ENCODE data around the gene LDLRAD4. TPM values are rescaled to one million over a fixed set of nuclear protein-coding genes. Genes with fewer than 3 reads are reported as not detected.

The LDLRAD4 gene
- polyA plus RNA-seq, 1 of the 3 experiments (the other 2 are of a cell fraction) = 0.16 TPM

DNA sequence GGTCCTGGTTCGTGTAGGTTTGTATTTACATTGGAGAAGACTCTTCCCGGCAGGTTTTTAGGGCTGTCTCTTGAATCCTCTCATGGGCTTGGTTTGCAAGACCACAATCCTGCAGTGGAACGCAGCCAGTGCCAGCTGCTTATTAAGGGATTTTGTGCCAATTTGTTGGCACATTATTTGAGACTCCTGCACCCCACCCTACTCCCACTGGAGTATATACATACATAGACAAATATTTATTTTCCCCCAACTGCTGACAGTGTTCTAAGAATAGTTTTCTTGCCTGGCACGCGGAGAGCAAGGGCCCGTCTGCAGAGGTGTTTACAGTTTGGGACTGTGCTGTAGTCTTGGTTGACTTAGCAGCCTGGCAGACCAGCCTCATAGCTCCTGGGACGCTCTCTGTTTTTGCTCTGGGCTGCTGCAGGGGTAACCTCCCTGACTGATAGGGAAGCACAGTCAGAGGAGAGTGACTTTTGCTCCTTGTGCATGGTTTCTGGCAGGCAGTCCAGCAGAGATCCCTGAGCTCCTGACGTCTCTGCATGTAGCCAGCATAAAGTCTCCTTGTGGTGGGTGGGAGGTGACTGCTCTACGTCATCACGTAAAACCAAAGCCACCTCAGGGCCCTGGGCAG is 1.9 kb downstream of the LDLRAD4 start (continued):
- TF ChIP-seq, protein P1, sequence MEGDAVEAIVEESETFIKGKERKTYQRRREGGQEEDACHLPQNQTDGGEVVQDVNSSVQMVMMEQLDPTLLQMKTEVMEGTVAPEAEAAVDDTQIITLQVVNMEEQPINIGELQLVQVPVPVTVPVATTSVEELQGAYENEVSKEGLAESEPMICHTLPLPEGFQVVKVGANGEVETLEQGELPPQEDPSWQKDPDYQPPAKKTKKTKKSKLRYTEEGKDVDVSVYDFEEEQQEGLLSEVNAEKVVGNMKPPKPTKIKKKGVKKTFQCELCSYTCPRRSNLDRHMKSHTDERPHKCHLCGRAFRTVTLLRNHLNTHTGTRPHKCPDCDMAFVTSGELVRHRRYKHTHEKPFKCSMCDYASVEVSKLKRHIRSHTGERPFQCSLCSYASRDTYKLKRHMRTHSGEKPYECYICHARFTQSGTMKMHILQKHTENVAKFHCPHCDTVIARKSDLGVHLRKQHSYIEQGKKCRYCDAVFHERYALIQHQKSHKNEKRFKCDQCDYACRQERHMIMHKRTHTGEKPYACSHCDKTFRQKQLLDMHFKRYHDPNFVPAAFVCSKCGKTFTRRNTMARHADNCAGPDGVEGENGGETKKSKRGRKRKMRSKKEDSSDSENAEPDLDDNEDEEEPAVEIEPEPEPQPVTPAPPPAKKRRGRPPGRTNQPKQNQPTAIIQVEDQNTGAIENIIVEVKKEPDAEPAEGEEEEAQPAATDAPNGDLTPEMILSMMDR (IDR thresholded peaks at IDR 0.05) = no peak
- TF ChIP-seq GATA2 (CRISPR knock-in tag; IDR thresholded peaks at IDR 0.05) = no peak
- no peak for TF ChIP-seq RXRA (IDR thresholded peaks at IDR 0.05; ENCODE audit: borderline replicate concordance, low read depth)

DNA sequence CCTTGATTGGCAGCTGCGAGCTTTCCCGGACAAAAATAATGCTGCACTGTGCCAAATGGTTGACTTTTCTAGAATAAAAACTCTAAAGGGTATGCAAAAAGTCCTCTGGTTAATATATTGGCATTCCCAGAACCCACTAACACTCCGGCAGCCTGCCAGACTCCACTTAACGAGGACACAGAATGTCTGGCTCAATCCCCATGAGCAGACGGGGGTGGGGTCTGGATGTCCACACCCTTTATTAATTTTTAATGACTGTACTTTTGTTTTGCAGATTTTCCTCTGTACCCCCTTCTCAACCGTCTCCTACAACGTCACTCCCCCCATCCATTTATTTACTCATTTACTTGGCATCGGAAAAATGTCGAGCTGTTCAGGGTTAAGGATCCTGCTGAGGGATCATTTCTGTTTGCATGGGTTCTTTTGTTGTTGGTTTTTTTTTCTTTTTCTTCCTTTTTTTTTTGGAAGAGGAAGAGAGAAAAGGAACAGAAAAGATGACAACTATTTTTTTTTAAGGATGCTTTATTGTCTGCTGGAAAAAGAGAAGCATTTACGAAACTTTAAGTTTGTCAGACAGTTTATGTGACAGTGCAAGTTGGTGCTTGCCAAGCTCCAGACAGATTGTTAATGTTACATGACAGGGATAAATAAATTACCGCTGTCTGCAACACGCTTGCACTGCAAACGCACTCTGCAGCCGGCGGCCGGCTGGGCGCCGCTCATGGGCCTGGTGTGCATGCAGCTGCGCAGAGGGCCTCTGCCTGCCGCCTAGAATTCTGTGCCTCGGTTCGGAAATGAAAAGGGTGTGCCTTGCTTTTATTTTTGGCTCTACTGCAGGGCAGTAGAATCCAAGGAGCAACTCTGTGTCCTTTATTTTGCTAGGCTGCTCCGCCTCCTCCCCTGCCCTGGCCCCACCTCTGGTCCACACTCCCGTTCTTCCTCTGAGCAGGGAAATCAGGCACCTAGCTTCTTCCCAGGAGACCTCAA is 3.6 kb downstream of the LDLRAD4 start:
- peak overlapping the region; percentile 34 to 100; a peak in 3 of 4 replicates for H3K27ac ChIP-seq (ENCODE audit: low read depth in 2 of 2, low read length in 1 of 2)
- peak overlapping the region in 1 of 2 experiments; percentile 17; a peak in 1 of 4 replicates for H3K4me3 ChIP-seq (ENCODE audit: low read depth in 2 of 2, low read length in 1 of 2)
- no peaks in the 10 kb centered on the region for H4K20me1 ChIP-seq (ENCODE audit: insufficient read depth)
- WGBS (ENCODE audit: low lambda C conversion rate) = 13% methylated on average over 24 of the region's 24 CpGs
- CTCF ChIA-PET = interaction anchor here (0.6 to 1.8 kb wide), 9 partner anchors 9 to 307 kb away, joined by 3 to 8 read pairs (median 3); no protein-coding TSS in a partner anchor
- no peaks in the 10 kb centered on the region for H3K36me3 ChIP-seq (replicated peaks in 1 of 2; ENCODE audit: control insufficient read depth in 1 of 2, insufficient read depth in 2 of 2, low read length in 1 of 2)
- no peaks in the 10 kb centered on the region for H3K9me2 ChIP-seq
- peaks cover 3% of the 10 kb centered on the region for H3F3A ChIP-seq (replicated peaks; ENCODE audit: insufficient read depth)
- peaks cover 18% of the 10 kb centered on the region; the same call in 1 of the 2 replicates for H3K27me3 ChIP-seq (ENCODE audit: insufficient read depth)
- peak; percentile 77 for DNase-seq
- H3K4me2 ChIP-seq = peak overlapping the region; percentile 67
- POLR2A ChIA-PET = interaction anchor here (0.8 to 1.0 kb wide), 2 partner anchors 280 to 291 kb away, joined by 3 read pairs; no protein-coding TSS in a partner anchor
- no peak overlapping the region for H3K9ac ChIP-seq
- TF ChIP-seq RCOR1 (IDR thresholded peaks at IDR 0.05; ENCODE audit: low read length) (peak; percentile 64), SIN3A (IDR thresholded peaks at IDR 0.05; ENCODE audit: borderline replicate concordance, low read depth, low read length) (0 out of 2 replicates have a peak, but pooled peaks have one; percentile 38), NFIC (IDR thresholded peaks at IDR 0.05; ENCODE audit: borderline replicate concordance) (peak; percentile 37; the same call in 1 of the 2 replicates), EZH2phosphoT487 (IDR thresholded peaks at IDR 0.05; ENCODE audit: borderline replicate concordance, low read depth) (no peak), TAF1 (IDR thresholded peaks at IDR 0.05; ENCODE audit: borderline replicate concordance, low read depth, low read length) (no peak), FOXJ3 (CRISPR knock-in tag; IDR thresholded peaks at IDR 0.05) (peak; percentile 60; the same call in 1 of the 2 replicates), GATA2 (CRISPR knock-in tag; IDR thresholded peaks at IDR 0.05) (peak; percentile 12), MXI1 (IDR thresholded peaks at IDR 0.05; ENCODE audit: low read depth, low read length) (peak; percentile 58; the same call in 1 of the 2 replicates), NRF1 (IDR thresholded peaks at IDR 0.05; ENCODE audit: low read depth, low read length) (peak; percentile 68), CHD2 (IDR thresholded peaks at IDR 0.05; ENCODE audit: low read length, partially characterized antibody) (peak; percentile 45), TCF12 (IDR thresholded peaks at IDR 0.05) (0 out of 2 replicates have a peak, but pooled peaks have one; percentile 6), EP300 (IDR thresholded peaks at IDR 0.05; ENCODE audit: borderline replicate concordance in 1 of 2, low read depth in 1 of 2, low read length in 1 of 2) (peak; percentile 8 to 80; a peak in 3 of 4 replicates)
- TF ChIP-seq, protein P1 (IDR thresholded peaks at IDR 0.05) = no peak
- TF ChIP-seq, protein P2, sequence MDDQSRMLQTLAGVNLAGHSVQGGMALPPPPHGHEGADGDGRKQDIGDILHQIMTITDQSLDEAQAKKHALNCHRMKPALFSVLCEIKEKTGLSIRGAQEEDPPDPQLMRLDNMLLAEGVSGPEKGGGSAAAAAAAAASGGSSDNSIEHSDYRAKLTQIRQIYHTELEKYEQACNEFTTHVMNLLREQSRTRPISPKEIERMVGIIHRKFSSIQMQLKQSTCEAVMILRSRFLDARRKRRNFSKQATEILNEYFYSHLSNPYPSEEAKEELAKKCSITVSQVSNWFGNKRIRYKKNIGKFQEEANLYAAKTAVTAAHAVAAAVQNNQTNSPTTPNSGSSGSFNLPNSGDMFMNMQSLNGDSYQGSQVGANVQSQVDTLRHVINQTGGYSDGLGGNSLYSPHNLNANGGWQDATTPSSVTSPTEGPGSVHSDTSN (IDR thresholded peaks at IDR 0.05) = peak; percentile 85
- H3K9me3 ChIP-seq = no peaks in the 10 kb centered on the region
- H3K4me1 ChIP-seq (ENCODE audit: control insufficient read depth in 1 of 2, insufficient read depth in 2 of 2, low read depth in 1 of 2, low read length in 1 of 2) = peaks cover 9 to 46% of the 10 kb centered on the region in 2 experiments; a peak in 3 of 4 replicates
- no peaks in the 10 kb centered on the region for H3K79me2 ChIP-seq (ENCODE audit: insufficient read depth)
- H2AFZ ChIP-seq (ENCODE audit: low read depth) = no peak overlapping the region; the same call in 1 of the 2 replicates

Data from SK-N-SH (cell line).